Testis (tissue), 2 donors: Measurements from ENCODE around the gene SLX4.

Experiments used
- POLR2A ChIP-seq: fragments of 450-650 bp; IDR thresholded peaks from one replicate; pipeline ENCODE4 v1.6.1; 2017; ENCODE audit warnings: antibody characterized with exemption, mild to moderate bottlenecking, moderate library complexity
- TF ChIP-seq, protein P1 (sequence below), 3 experiments: fragments of 450-650 bp in 2 of 3; fragments of 200-600 bp in 1 of 3; sonication (generic) in 1 of 3; IDR thresholded peaks; one replicate each; pipeline ENCODE4 v1.5.1; 2016 to 2019; ENCODE audit warnings: antibody characterized with exemption in 3 of 3, mild to moderate bottlenecking in 2 of 3, moderate library complexity in 1 of 3

DNA sequence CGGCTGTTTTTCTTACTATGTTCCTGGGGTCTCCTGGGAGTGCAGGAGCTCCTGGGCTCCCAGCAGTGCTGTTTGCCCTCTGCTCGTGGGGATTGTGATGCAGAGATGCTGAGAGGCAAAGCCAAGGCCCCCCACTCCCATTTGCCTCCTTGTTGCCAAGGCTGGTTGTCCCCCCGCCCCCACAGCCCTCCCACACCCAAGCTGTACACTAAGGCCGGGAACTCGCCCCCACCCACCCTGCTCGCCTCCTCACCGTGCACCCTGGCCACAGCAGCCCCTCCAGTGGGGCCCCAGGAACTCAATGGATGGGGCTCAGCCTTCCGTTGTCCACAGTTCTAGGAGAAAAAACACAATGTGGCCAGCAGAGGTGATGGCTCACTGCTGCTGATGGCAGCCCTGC, 44.4 kb downstream of the SLX4 start:
- TF ChIP-seq, protein P1, sequence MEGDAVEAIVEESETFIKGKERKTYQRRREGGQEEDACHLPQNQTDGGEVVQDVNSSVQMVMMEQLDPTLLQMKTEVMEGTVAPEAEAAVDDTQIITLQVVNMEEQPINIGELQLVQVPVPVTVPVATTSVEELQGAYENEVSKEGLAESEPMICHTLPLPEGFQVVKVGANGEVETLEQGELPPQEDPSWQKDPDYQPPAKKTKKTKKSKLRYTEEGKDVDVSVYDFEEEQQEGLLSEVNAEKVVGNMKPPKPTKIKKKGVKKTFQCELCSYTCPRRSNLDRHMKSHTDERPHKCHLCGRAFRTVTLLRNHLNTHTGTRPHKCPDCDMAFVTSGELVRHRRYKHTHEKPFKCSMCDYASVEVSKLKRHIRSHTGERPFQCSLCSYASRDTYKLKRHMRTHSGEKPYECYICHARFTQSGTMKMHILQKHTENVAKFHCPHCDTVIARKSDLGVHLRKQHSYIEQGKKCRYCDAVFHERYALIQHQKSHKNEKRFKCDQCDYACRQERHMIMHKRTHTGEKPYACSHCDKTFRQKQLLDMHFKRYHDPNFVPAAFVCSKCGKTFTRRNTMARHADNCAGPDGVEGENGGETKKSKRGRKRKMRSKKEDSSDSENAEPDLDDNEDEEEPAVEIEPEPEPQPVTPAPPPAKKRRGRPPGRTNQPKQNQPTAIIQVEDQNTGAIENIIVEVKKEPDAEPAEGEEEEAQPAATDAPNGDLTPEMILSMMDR (IDR thresholded peaks at IDR 0.05) = no peak
- no peak for TF ChIP-seq POLR2A
